ENCODE measurements around the gene SFN. TPM values are rescaled to one million over a fixed set of nuclear protein-coding genes. Genes with fewer than 3 reads are reported as not detected.

The SFN gene
- total RNA-seq, 1 experiment from 2014 or later: 245 TPM

DNA sequence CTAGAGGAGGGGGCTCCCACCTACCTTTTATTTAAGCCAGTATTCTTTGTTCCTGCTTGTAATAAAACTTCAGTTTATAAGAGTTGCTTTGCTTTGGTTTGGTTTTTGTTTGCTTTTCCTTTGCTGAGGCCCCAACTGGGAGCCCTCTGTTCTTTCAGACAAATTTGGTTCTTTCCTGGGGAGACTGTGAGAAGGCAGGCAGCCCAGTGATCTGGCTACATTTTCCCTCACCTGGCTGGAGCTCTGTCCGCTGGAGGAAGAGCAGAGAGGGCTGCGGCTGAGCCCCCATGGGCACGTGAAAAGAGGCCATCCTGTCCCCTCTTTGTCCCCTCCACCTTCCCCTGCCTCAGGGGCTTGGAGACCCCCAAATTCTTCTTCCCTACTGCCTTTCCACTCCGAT is 7.3 kb upstream of the SFN start:
- peaks cover 3 to 28% of the 10 kb centered on the region in 2 experiments; a peak in 3 of 4 replicates for H3K36me3 ChIP-seq (ENCODE audit: control insufficient read depth in 1 of 2, insufficient read depth in 2 of 2, low read length in 2 of 2)
- no peak overlapping the region for H3K4me3 ChIP-seq (replicated peaks in 1 of 2; ENCODE audit: low read depth in 1 of 2, low read length in 2 of 2)
- POLR2A ChIA-PET: no interaction called here
- CTCF ChIA-PET: interaction anchor here (1.6 to 2.6 kb wide), 2 partner anchors 10 to 17 kb away, joined by 6 to 8 read pairs; no protein-coding TSS in a partner anchor
- intact Hi-C loops (cut with micrococcal nuclease): no loop called here
- H4K20me1 ChIP-seq (ENCODE audit: insufficient read depth): no peaks in the 10 kb centered on the region
- DNase-seq (ENCODE audit: low read depth, low spot score) (no peak), ATAC-seq (no peak)
- H3K9ac ChIP-seq (ENCODE audit: low read length): no peak overlapping the region
- no peak overlapping the region for H2AFZ ChIP-seq (ENCODE audit: low read depth, low read length, poor library complexity, severe bottlenecking)
- TF ChIP-seq JUND (IDR thresholded peaks at IDR 0.05) (no peak), TCF7L2 (IDR thresholded peaks at IDR 0.05; ENCODE audit: borderline replicate concordance, extremely low read depth, insufficient read depth, insufficient read length) (no peak), ELF1 (IDR thresholded peaks at IDR 0.05; ENCODE audit: borderline replicate concordance, low read depth) (no peak), ZNF274 (IDR thresholded peaks at IDR 0.05; ENCODE audit: low read depth, low read length) (no peak), CEBPB (IDR thresholded peaks at IDR 0.05; ENCODE audit: low read depth) (no peak), EZH2phosphoT487 (IDR thresholded peaks at IDR 0.05; ENCODE audit: borderline replicate concordance) (no peak), SP1 (IDR thresholded peaks at IDR 0.05; ENCODE audit: low read depth) (no peak), SIN3A (IDR thresholded peaks at IDR 0.05; ENCODE audit: low read depth) (no peak), EZH2 (IDR thresholded peaks at IDR 0.05) (no peak), ZFX (IDR thresholded peaks at IDR 0.05) (no peak), EGR1 (IDR thresholded peaks at IDR 0.05; ENCODE audit: low read depth) (no peak), SRF (IDR thresholded peaks at IDR 0.05; ENCODE audit: low read depth) (no peak)
- TF ChIP-seq, protein P1, sequence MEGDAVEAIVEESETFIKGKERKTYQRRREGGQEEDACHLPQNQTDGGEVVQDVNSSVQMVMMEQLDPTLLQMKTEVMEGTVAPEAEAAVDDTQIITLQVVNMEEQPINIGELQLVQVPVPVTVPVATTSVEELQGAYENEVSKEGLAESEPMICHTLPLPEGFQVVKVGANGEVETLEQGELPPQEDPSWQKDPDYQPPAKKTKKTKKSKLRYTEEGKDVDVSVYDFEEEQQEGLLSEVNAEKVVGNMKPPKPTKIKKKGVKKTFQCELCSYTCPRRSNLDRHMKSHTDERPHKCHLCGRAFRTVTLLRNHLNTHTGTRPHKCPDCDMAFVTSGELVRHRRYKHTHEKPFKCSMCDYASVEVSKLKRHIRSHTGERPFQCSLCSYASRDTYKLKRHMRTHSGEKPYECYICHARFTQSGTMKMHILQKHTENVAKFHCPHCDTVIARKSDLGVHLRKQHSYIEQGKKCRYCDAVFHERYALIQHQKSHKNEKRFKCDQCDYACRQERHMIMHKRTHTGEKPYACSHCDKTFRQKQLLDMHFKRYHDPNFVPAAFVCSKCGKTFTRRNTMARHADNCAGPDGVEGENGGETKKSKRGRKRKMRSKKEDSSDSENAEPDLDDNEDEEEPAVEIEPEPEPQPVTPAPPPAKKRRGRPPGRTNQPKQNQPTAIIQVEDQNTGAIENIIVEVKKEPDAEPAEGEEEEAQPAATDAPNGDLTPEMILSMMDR (IDR thresholded peaks at IDR 0.05 in 2 of 3, conservative IDR thresholded peaks at IDR 0.05 in 1 of 3; ENCODE audit: borderline replicate concordance in 1 of 3, insufficient read depth in 1 of 3, low read depth in 2 of 3, low read length in 2 of 3): no peak
- TF ChIP-seq, protein P2, sequence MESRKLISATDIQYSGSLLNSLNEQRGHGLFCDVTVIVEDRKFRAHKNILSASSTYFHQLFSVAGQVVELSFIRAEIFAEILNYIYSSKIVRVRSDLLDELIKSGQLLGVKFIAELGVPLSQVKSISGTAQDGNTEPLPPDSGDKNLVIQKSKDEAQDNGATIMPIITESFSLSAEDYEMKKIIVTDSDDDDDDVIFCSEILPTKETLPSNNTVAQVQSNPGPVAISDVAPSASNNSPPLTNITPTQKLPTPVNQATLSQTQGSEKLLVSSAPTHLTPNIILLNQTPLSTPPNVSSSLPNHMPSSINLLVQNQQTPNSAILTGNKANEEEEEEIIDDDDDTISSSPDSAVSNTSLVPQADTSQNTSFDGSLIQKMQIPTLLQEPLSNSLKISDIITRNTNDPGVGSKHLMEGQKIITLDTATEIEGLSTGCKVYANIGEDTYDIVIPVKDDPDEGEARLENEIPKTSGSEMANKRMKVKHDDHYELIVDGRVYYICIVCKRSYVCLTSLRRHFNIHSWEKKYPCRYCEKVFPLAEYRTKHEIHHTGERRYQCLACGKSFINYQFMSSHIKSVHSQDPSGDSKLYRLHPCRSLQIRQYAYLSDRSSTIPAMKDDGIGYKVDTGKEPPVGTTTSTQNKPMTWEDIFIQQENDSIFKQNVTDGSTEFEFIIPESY (IDR thresholded peaks at IDR 0.05; ENCODE audit: extremely low read depth, insufficient replicate concordance, low read length): no peak
- TF ChIP-seq, protein P3, sequence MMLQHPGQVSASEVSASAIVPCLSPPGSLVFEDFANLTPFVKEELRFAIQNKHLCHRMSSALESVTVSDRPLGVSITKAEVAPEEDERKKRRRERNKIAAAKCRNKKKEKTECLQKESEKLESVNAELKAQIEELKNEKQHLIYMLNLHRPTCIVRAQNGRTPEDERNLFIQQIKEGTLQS (IDR thresholded peaks at IDR 0.05): no peak
- TF ChIP-seq, protein P4, sequence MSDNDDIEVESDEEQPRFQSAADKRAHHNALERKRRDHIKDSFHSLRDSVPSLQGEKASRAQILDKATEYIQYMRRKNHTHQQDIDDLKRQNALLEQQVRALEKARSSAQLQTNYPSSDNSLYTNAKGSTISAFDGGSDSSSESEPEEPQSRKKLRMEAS (IDR thresholded peaks at IDR 0.05): no peak
- no TSS peak for BruUV-seq (replicated peaks)
- H3K27me3 ChIP-seq (ENCODE audit: insufficient read depth, low read length): no peaks in the 10 kb centered on the region
- no peaks in the 10 kb centered on the region for H3K79me2 ChIP-seq (ENCODE audit: insufficient read depth, low read length)
- no peak overlapping the region for H3K27ac ChIP-seq (ENCODE audit: low read depth, low read length)
- peaks cover 25 to 74% of the 10 kb centered on the region in 2 experiments for H3K4me1 ChIP-seq (ENCODE audit: control insufficient read depth in 1 of 2, insufficient read depth in 2 of 2, low read length in 2 of 2)
- H3K9me3 ChIP-seq (ENCODE audit: control insufficient read depth in 1 of 2, insufficient read depth in 1 of 2, low read depth in 1 of 2, low read length in 2 of 2): no peaks in the 10 kb centered on the region
- H3K9me2 ChIP-seq (ENCODE audit: insufficient read depth): no peaks in the 10 kb centered on the region
- RAD21 ChIA-PET (ENCODE audit: low non-redundant PET in 1 of 2, low total read pairs in 2 of 2, uncharacterized antibody in 2 of 2, unreplicated experiment in 2 of 2): no interaction called here
- no peak overlapping the region for H3K4me2 ChIP-seq (ENCODE audit: low read length)
